SU-DHL-6 (cell line): ENCODE results near the gene PLEKHH3.

Experiments used
- EZH2phosphoT487 ChIP-seq: fragments of 200-600 bp; sonication (generic), shearing (Covaris generic); conservative IDR thresholded peaks from 2 replicates; pipeline ENCODE4 v1.6.1; 2018; ENCODE audit warnings: mild to moderate bottlenecking, antibody characterized with exemption, low read length, moderate library complexity, mixed read lengths
- TF ChIP-seq, protein P1 (sequence below): fragments of 200-600 bp; sonication (generic); IDR thresholded peaks from one replicate; pipeline ENCODE4 v1.5.1; 2017; ENCODE audit warnings: antibody characterized with exemption, mild to moderate bottlenecking, low read length, moderate library complexity; ENCODE audit not compliant: insufficient read depth, poor library complexity, severe bottlenecking

- TF ChIP-seq, protein P1, sequence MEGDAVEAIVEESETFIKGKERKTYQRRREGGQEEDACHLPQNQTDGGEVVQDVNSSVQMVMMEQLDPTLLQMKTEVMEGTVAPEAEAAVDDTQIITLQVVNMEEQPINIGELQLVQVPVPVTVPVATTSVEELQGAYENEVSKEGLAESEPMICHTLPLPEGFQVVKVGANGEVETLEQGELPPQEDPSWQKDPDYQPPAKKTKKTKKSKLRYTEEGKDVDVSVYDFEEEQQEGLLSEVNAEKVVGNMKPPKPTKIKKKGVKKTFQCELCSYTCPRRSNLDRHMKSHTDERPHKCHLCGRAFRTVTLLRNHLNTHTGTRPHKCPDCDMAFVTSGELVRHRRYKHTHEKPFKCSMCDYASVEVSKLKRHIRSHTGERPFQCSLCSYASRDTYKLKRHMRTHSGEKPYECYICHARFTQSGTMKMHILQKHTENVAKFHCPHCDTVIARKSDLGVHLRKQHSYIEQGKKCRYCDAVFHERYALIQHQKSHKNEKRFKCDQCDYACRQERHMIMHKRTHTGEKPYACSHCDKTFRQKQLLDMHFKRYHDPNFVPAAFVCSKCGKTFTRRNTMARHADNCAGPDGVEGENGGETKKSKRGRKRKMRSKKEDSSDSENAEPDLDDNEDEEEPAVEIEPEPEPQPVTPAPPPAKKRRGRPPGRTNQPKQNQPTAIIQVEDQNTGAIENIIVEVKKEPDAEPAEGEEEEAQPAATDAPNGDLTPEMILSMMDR = no peak
- no peak for TF ChIP-seq EZH2phosphoT487
These were observed 11.0 kb upstream of the PLEKHH3 start for GRCh38 chr17:42687707-42688320.
